GM23248 (cell line): ENCODE data around the gene AACS. TPM values are rescaled to one million over a fixed set of nuclear protein-coding genes. Genes with fewer than 3 reads are reported as not detected.

Experiments used
- DNase-seq: peaks from one replicate; pipeline ENCODE4 v3.0.0-alpha.2; 2015
- H2AFZ ChIP-seq: fragments of 200-600 bp; sonication (generic); 2 replicates; pipeline ENCODE4 v1.6.1; 2016; ENCODE audit warnings: antibody characterized with exemption
- H3F3A ChIP-seq: fragments of 200-600 bp; sonication (generic); 2 replicates; pipeline ENCODE4 v1.6.1; 2016; ENCODE audit warnings: mild to moderate bottlenecking, antibody characterized with exemption, mixed run types; ENCODE audit not compliant: insufficient read depth
- H3K27ac ChIP-seq: fragments of 200-600 bp; sonication (generic); 2 replicates; pipeline ENCODE4 v1.5.1; 2016; ENCODE audit warnings: mild to moderate bottlenecking
- H3K27me3 ChIP-seq: fragments of 200-600 bp; sonication (generic); replicated peaks from 2 replicates; pipeline ENCODE4 v1.6.1; 2016; ENCODE audit warnings: mild to moderate bottlenecking; ENCODE audit not compliant: insufficient read depth
- H3K36me3 ChIP-seq: fragments of 200-600 bp; sonication (generic); 2 replicates; pipeline ENCODE4 v1.6.1; 2016; ENCODE audit warnings: low read depth, mild to moderate bottlenecking
- H3K4me1 ChIP-seq: fragments of 200-600 bp; sonication (generic); 2 replicates; pipeline ENCODE4 v1.6.1; 2016; ENCODE audit warnings: mild to moderate bottlenecking; ENCODE audit not compliant: insufficient read depth
- H3K4me2 ChIP-seq: fragments of 200-600 bp; sonication (generic); one replicate; pipeline ENCODE4 v1.6.1; 2016; ENCODE audit warnings: mild to moderate bottlenecking; ENCODE audit not compliant: unreplicated experiment
- H3K4me3 ChIP-seq: fragments of 200-600 bp; sonication (generic); 2 replicates; pipeline ENCODE4 v1.5.1; 2016; ENCODE audit warnings: mild to moderate bottlenecking
- H3K79me2 ChIP-seq: fragments of 200-600 bp; sonication (generic); 2 replicates; pipeline ENCODE4 v1.6.1; 2016; ENCODE audit warnings: mild to moderate bottlenecking; ENCODE audit not compliant: insufficient read depth
- H3K9ac ChIP-seq: fragments of 200-600 bp; sonication (generic); 2 replicates; pipeline ENCODE4 v1.6.1; 2016; ENCODE audit warnings: mild to moderate bottlenecking
- H3K9me2 ChIP-seq: fragments of 200-600 bp; sonication (generic); 2 replicates; pipeline ENCODE4 v1.6.1; 2016; ENCODE audit warnings: mixed run types, mild to moderate bottlenecking, moderate library complexity; ENCODE audit not compliant: insufficient read depth
- H3K9me3 ChIP-seq: fragments of 200-600 bp; sonication (generic); one replicate; pipeline ENCODE4 v1.6.1; 2017; ENCODE audit warnings: low read depth
- H4K20me1 ChIP-seq: fragments of 200-600 bp; sonication (generic); 2 replicates; pipeline ENCODE4 v1.6.0; 2016; ENCODE audit not compliant: insufficient read depth
- EZH2 ChIP-seq: fragments of 200-600 bp; sonication (generic); IDR thresholded peaks from 2 replicates; pipeline ENCODE4 v1.6.1; 2018; ENCODE audit warnings: antibody characterized with exemption, mild to moderate bottlenecking; ENCODE audit not compliant: insufficient read depth, poor library complexity, severe bottlenecking
- EZH2phosphoT487 ChIP-seq: fragments of 200-600 bp; sonication (generic); IDR thresholded peaks from 2 replicates; pipeline ENCODE4 v1.6.1; 2018; ENCODE audit warnings: antibody characterized with exemption, moderate library complexity, mild to moderate bottlenecking, low read depth; ENCODE audit not compliant: insufficient read depth
- WGBS, 2 experiments: methylation state at CpG; one replicate each; pipeline ENCODE4 v1.1.6; 2015 to 2017; ENCODE audit warnings: low lambda C conversion rate in 2 of 2, low coverage in 1 of 2; ENCODE audit errors: missing lambda C conversion rate in 2 of 2; 5-methylcytosine and 5-hydroxymethylcytosine counted together
- in situ Hi-C: fragments of 300-500 bp; cut with MboI; formaldehyde crosslinking; loops from 2 replicates; pipeline ENCODE4 v1.15.0; 2020
- polyA plus RNA-seq: library from polyadenylated mRNA; unstranded; fragments of >200 nt; fragmentation: Nextera tagmentation; extraction: Ambion mirVana; gene quantifications from 2 replicates; pipeline ENCODE4 v1.2.1, GENCODE V29; 2016
- total RNA-seq: library from RNA; depleted of rRNA; stranded (reverse); fragments of >200 nt; shearing (Covaris generic); gene quantifications from 2 replicates; pipeline ENCODE4 v1.2.3, GENCODE V29; 2014

The AACS gene
- total and polyA plus RNA-seq, 2 experiments from 2014 or later, result 14.7 to 16.9 TPM

- Histone ChIP-seq H2AFZ (0 out of 2 replicates have a peak overlapping the region, but pooled peaks have one; percentile 15), H3K27me3 (no peaks in the 10 kb centered on the region), H3F3A (no peaks in the 10 kb centered on the region), H3K4me3 (no peak overlapping the region), H3K27ac (no peak overlapping the region), H3K36me3 (no peaks in the 10 kb centered on the region), H3K4me2 (peak overlapping the region; percentile 52), H3K9ac (no peak overlapping the region), H3K9me3 (no peaks in the 10 kb centered on the region), H3K79me2 (no peaks in the 10 kb centered on the region), H3K9me2 (no peaks in the 10 kb centered on the region), H4K20me1 (no peaks in the 10 kb centered on the region), H3K4me1 (no peaks in the 10 kb centered on the region)
- in situ Hi-C loops, result no loop called here
- no peak for DNase-seq
- 89 to 91% methylated on average over 10 of the region's 10 CpGs for WGBS, 2 experiments
- TF ChIP-seq EZH2 (no peak), EZH2phosphoT487 (no peak)
These were observed 14.8 kb upstream of the AACS start for GRCh38 chr12:125050446-125050845.

GRCh38 chr12:125050868-125051267, 14.4 kb upstream of the AACS start:
- no peaks in the 10 kb centered on the region for H3K27me3 ChIP-seq
- no peak for DNase-seq

GRCh38 chr12:125053821-125054220, 11.4 kb upstream of the AACS start:
- TF ChIP-seq EZH2 (no peak), EZH2phosphoT487 (no peak)
- no peaks in the 10 kb centered on the region for H3K9me2 ChIP-seq
- no peaks in the 10 kb centered on the region for H3K79me2 ChIP-seq
- H3F3A ChIP-seq, result no peaks in the 10 kb centered on the region
- in situ Hi-C loops, result no loop called here
- H3K36me3 ChIP-seq, result no peaks in the 10 kb centered on the region
- no peaks in the 10 kb centered on the region for H3K27me3 ChIP-seq
- DNase-seq, result no peak
- no peaks in the 10 kb centered on the region for H4K20me1 ChIP-seq
- WGBS, 2 experiments, result 51 to 54% methylated on average over 8 of the region's 8 CpGs
- no peak overlapping the region for H3K4me2 ChIP-seq
- no peak overlapping the region for H2AFZ ChIP-seq
- no peak overlapping the region for H3K9ac ChIP-seq
- no peak overlapping the region for H3K27ac ChIP-seq
- no peak overlapping the region for H3K4me3 ChIP-seq
- H3K4me1 ChIP-seq, result no peaks in the 10 kb centered on the region
- no peaks in the 10 kb centered on the region for H3K9me3 ChIP-seq

More at GRCh38 chr12:125050868-125051267, 14.4 kb upstream of the AACS start:
- Histone ChIP-seq H3K4me1 (no peaks in the 10 kb centered on the region), H3K27ac (no peak overlapping the region), H3K79me2 (no peaks in the 10 kb centered on the region), H3K36me3 (no peaks in the 10 kb centered on the region), H4K20me1 (no peaks in the 10 kb centered on the region), H3K4me3 (no peak overlapping the region), H3F3A (no peaks in the 10 kb centered on the region), H3K9me2 (no peaks in the 10 kb centered on the region), H3K4me2 (no peak overlapping the region), H2AFZ (0 out of 2 replicates have a peak overlapping the region, but pooled peaks have one; percentile 15), H3K9ac (no peak overlapping the region), H3K9me3 (no peaks in the 10 kb centered on the region)
- TF ChIP-seq EZH2 (no peak), EZH2phosphoT487 (no peak)
- 35 to 40% methylated on average over 3 of the region's 3 CpGs for WGBS, 2 experiments
- in situ Hi-C loops, result no loop called here

GRCh38 chr12:125055591-125055990, 9.6 kb upstream of the AACS start:
- Histone ChIP-seq H3K9me3 (no peaks in the 10 kb centered on the region), H3K9me2 (no peaks in the 10 kb centered on the region), H3F3A (no peaks in the 10 kb centered on the region), H4K20me1 (no peaks in the 10 kb centered on the region), H3K9ac (no peak overlapping the region), H3K4me1 (no peaks in the 10 kb centered on the region), H2AFZ (no peak overlapping the region), H3K4me2 (no peak overlapping the region), H3K4me3 (no peak overlapping the region), H3K79me2 (no peaks in the 10 kb centered on the region), H3K27me3 (no peaks in the 10 kb centered on the region), H3K36me3 (no peaks in the 10 kb centered on the region), H3K27ac (no peak overlapping the region)
- DNase-seq, result no peak
- WGBS, 2 experiments, result 73 to 81% methylated on average over 9 of the region's 9 CpGs
- TF ChIP-seq EZH2 (no peak), EZH2phosphoT487 (no peak)
- in situ Hi-C loops, result no loop called here

GRCh38 chr12:125056306-125056705, 8.9 kb upstream of the AACS start:
- H3K27ac ChIP-seq, result no peak overlapping the region
- no peak overlapping the region for H3K4me2 ChIP-seq
- H3F3A ChIP-seq, result no peaks in the 10 kb centered on the region
- in situ Hi-C loops, result no loop called here
- no peaks in the 10 kb centered on the region for H3K27me3 ChIP-seq
- no peak for DNase-seq
- no peaks in the 10 kb centered on the region for H4K20me1 ChIP-seq
- no peak overlapping the region for H3K4me3 ChIP-seq
- H3K9ac ChIP-seq, result no peak overlapping the region
- H3K36me3 ChIP-seq, result no peaks in the 10 kb centered on the region
- no peak for TF ChIP-seq EZH2phosphoT487
- TF ChIP-seq EZH2, result no peak
- no peaks in the 10 kb centered on the region for H3K9me3 ChIP-seq
- H3K4me1 ChIP-seq, result no peaks in the 10 kb centered on the region
- WGBS, 2 experiments, result 82 to 85% methylated on average over 14 of the region's 14 CpGs
- H2AFZ ChIP-seq, result no peak overlapping the region
- H3K79me2 ChIP-seq, result no peaks in the 10 kb centered on the region
- H3K9me2 ChIP-seq, result no peaks in the 10 kb centered on the region
